ENCODE results near the gene MDH1B.
"Not testable (repeated sequence)": the region's sequence is repeated elsewhere in the genome, so short reads cannot be mapped to it uniquely, and the experiment has no call there.

The MDH1B gene

GRCh38 chr2:206765242-206766056, at the start of gene MDH1B, which contains the start of gene FASTKD2:
MDH1B (minus strand) TSS chr2:206765328; CDS start chr2:206765271, 57 bp downstream.
FASTKD2 (plus strand) TSS chr2:206765606; CDS start chr2:206766694, 1,088 bp downstream.
- peak; percentile 93 for DNase-seq (ENCODE audit: low spot score)

- no peak for DNase-seq (ENCODE audit: low spot score)
Measured at GRCh38 chr2:206814498-206814897, 49.4 kb upstream of the MDH1B start.

- not testable (repeated sequence) for DNase-seq (ENCODE audit: low spot score)
Measured at GRCh38 chr2:206812471-206812870, 47.3 kb upstream of the MDH1B start.

- DNase-seq (ENCODE audit: low spot score): not testable (repeated sequence)
Measured at GRCh38 chr2:206807624-206808023, 42.5 kb upstream of the MDH1B start.

GRCh38 chr2:206805887-206806607, 40.9 kb upstream of the MDH1B start:
- peak; percentile 9 for DNase-seq (ENCODE audit: low spot score)

- no peak for DNase-seq (ENCODE audit: low spot score)
Measured at GRCh38 chr2:206804326-206804725, 39.2 kb upstream of the MDH1B start.

- no peak for DNase-seq (ENCODE audit: low spot score)
Measured at GRCh38 chr2:206802654-206803514, 37.8 kb upstream of the MDH1B start.

- no peak for DNase-seq (ENCODE audit: low spot score)
Measured at GRCh38 chr2:206801418-206802189, 36.5 kb upstream of the MDH1B start.

GRCh38 chr2:206800506-206801417, 35.6 kb upstream of the MDH1B start:
- peak; percentile 67 for DNase-seq (ENCODE audit: low spot score)

GRCh38 chr2:206799083-206799482, 34.0 kb upstream of the MDH1B start:
- no peak for DNase-seq (ENCODE audit: low spot score)

- DNase-seq (ENCODE audit: low spot score): peak; percentile 52
Measured at GRCh38 chr2:206798000-206798399, 32.9 kb upstream of the MDH1B start.

- DNase-seq (ENCODE audit: low spot score): no peak
Measured at GRCh38 chr2:206797376-206797775, 32.2 kb upstream of the MDH1B start.

- no peak for DNase-seq (ENCODE audit: low spot score)
Measured at GRCh38 chr2:206792645-206793044, 27.5 kb upstream of the MDH1B start.

GRCh38 chr2:206790311-206790935, 25.3 kb upstream of the MDH1B start:
- no peak for DNase-seq (ENCODE audit: low spot score)

GRCh38 chr2:206784559-206785353, 19.6 kb upstream of the MDH1B start:
- DNase-seq (ENCODE audit: low spot score): no peak

GRCh38 chr2:206783718-206784117, 18.6 kb upstream of the MDH1B start:
- no peak for DNase-seq (ENCODE audit: low spot score)

- DNase-seq (ENCODE audit: low spot score): no peak
Measured at GRCh38 chr2:206780671-206781070, 15.5 kb upstream of the MDH1B start.

- no peak for DNase-seq (ENCODE audit: low spot score)
Measured at GRCh38 chr2:206776432-206776831, 11.3 kb upstream of the MDH1B start.

- no peak for DNase-seq (ENCODE audit: low spot score)
Measured at GRCh38 chr2:206774871-206775270, 9.7 kb upstream of the MDH1B start.

Data from kidney capillary endothelial cell (primary cell).